Natural killer cell treated with Interleukin-12 subunit alpha and Interleukin-12 subunit beta and Interleukin-15 and Interleukin-18, amount 100 ng/mL, for 72 hours (primary cell): ENCODE data around the gene TMEM259. TPM values are rescaled to one million over a fixed set of nuclear protein-coding genes. Genes with fewer than 3 reads are reported as not detected.

Experiments used
- ATAC-seq, 2 donors: fragments of 150-1000 bp; cut with Tn5 transposase in 1 of 2; sonication (Bioruptor Pico), chemical (Tn5 transposase) in 1 of 2; 2 replicates each; pipeline ENCODE4 v1.10.0; 2021
- DNase-seq: peaks from one replicate; pipeline ENCODE4 v3.0.0; 2022; ENCODE audit warnings: low spot score
- H3K27ac Mint-ChIP-seq, 2 donors: 1 replicate in 1 of 2; 2 replicates in 1 of 2; pipeline ENCODE4 v1.8.0; 2022; ENCODE audit warnings: mixed read lengths in 2 of 2, mild to moderate bottlenecking in 1 of 2, moderate library complexity in 1 of 2
- H3K27me3 Mint-ChIP-seq, 2 donors: 1 replicate in 1 of 2; 2 replicates in 1 of 2; pipeline ENCODE4 v1.8.0; 2022; ENCODE audit warnings: mixed read lengths in 2 of 2
- H3K36me3 Mint-ChIP-seq: one replicate; pipeline ENCODE4 v1.8.0; 2022; ENCODE audit warnings: mixed read lengths
- H3K4me1 Mint-ChIP-seq, 2 donors: 1 replicate in 1 of 2; 2 replicates in 1 of 2; pipeline ENCODE4 v1.8.0; 2022; ENCODE audit warnings: low read depth in 2 of 2, mixed read lengths in 2 of 2, mild to moderate bottlenecking in 1 of 2
- H3K4me3 Mint-ChIP-seq: one replicate; pipeline ENCODE4 v1.8.0; 2022; ENCODE audit warnings: mixed read lengths
- H3K9me3 Mint-ChIP-seq: 2 replicates; pipeline ENCODE4 v1.8.0; 2022; ENCODE audit warnings: mixed read lengths
- total RNA-seq, 2 donors: library from RNA; stranded (reverse); gene quantifications; one replicate each; pipeline ENCODE4 v1.2.3, GENCODE V29; 2022

The TMEM259 gene
- total RNA-seq, 2 donors from 2014 or later: 150 to 267 TPM

- peaks cover 0 to 3% of the 10 kb centered on the region in 2 donors for H3K4me1 Mint-ChIP-seq
- no peaks in the 10 kb centered on the region for H3K36me3 Mint-ChIP-seq
- H3K9me3 Mint-ChIP-seq: no peaks in the 10 kb centered on the region
- no peaks in the 10 kb centered on the region for H3K27me3 Mint-ChIP-seq
- ATAC-seq (no peak), DNase-seq (no peak)
- H3K4me3 Mint-ChIP-seq: no peak overlapping the region
- no peak overlapping the region for H3K27ac Mint-ChIP-seq
Measured at GRCh38 chr19:960601-960938, 60.4 kb downstream of the TMEM259 start.

- H3K4me3 Mint-ChIP-seq: no peak overlapping the region
- H3K27me3 Mint-ChIP-seq: no peaks in the 10 kb centered on the region
- no peak overlapping the region for H3K27ac Mint-ChIP-seq
- H3K36me3 Mint-ChIP-seq: no peaks in the 10 kb centered on the region
- no peak for DNase-seq
- ATAC-seq: no peak
- no peaks in the 10 kb centered on the region for H3K9me3 Mint-ChIP-seq
- H3K4me1 Mint-ChIP-seq: peaks cover 0 to 3% of the 10 kb centered on the region in 2 donors
Measured at GRCh38 chr19:960020-960419, 60.9 kb downstream of the TMEM259 start.

Other genes with a start within 250 kb of the TMEM259 start
- 100 to 1,000 TPM; 604 to 619 TPM for gene PTBP1, start 223.7 kb downstream of the TMEM259 start, total RNA-seq
- gene PLPPR3, start 199.2 kb downstream of the TMEM259 start, total RNA-seq: not detected
- under 1 TPM; 0.25 to 0.36 TPM for gene AZU1, start 193.3 kb downstream of the TMEM259 start, total RNA-seq
- gene PRTN3, start 180.1 kb downstream of the TMEM259 start, total RNA-seq: not detected
- gene ELANE, start 168.8 kb downstream of the TMEM259 start, total RNA-seq: not detected
- gene CFD, start 161.5 kb downstream of the TMEM259 start, total RNA-seq: under 1 TPM in 1 of 2 donors, not detected in 1; 0.53 TPM
- gene MED16, start 127.9 kb downstream of the TMEM259 start, total RNA-seq: 10 to 100 TPM; 46.4 to 79.6 TPM
- not detected for gene RNU6-9, start 127.6 kb downstream of the TMEM259 start, total RNA-seq
- gene R3HDM4, start 107.9 kb downstream of the TMEM259 start, total RNA-seq: 10 to 100 TPM; 48.4 to 68.3 TPM
- 1 to 10 TPM in 1 of 2 donors, not detected in 1; 1.1 TPM for gene KISS1R, start 103.8 kb downstream of the TMEM259 start, total RNA-seq
- 10 to 100 TPM; 42.8 to 46.1 TPM for gene ARID3A, start 95.1 kb downstream of the TMEM259 start, total RNA-seq
- gene WDR18, start 36.8 kb downstream of the TMEM259 start, total RNA-seq: 100 to 1,000 TPM in 1 of 2 donors, 10 to 100 TPM in 1; 57.8 to 106 TPM
- gene GRIN3B, start 20.7 kb downstream of the TMEM259 start, total RNA-seq: not detected
- not detected for gene RNU6-2, start 399 bp upstream of the TMEM259 start, total RNA-seq
- gene CNN2, start 5.5 kb upstream of the TMEM259 start, total RNA-seq: 100 to 1,000 TPM; 119 to 141 TPM
- 10 to 100 TPM; 53.7 to 69.9 TPM for gene ABCA7, start 19.0 kb upstream of the TMEM259 start, total RNA-seq
- 100 to 1,000 TPM; 320 to 338 TPM for gene ARHGAP45, start 46.0 kb upstream of the TMEM259 start, total RNA-seq
- gene POLR2E, start 74.3 kb upstream of the TMEM259 start, total RNA-seq: 100 to 1,000 TPM; 168 to 241 TPM
- 100 to 1,000 TPM in 1 of 2 donors, 10 to 100 TPM in 1; 86.4 to 174 TPM for gene GPX4, start 82.9 kb upstream of the TMEM259 start, total RNA-seq
- gene SBNO2, start 153.1 kb upstream of the TMEM259 start, total RNA-seq: 100 to 1,000 TPM; 204 to 205 TPM
- gene STK11, start 184.7 kb upstream of the TMEM259 start, total RNA-seq: 10 to 100 TPM; 50.9 to 79.2 TPM
- gene CBARP, start 216.9 kb upstream of the TMEM259 start, total RNA-seq: under 1 TPM in 1 of 2 donors, not detected in 1; 0.28 TPM
- gene ATP5F1D, start 220.6 kb upstream of the TMEM259 start, total RNA-seq: 100 to 1,000 TPM; 163 to 215 TPM
- 10 to 100 TPM; 85.9 to 88.3 TPM for gene MIDN, start 227.5 kb upstream of the TMEM259 start, total RNA-seq
- 100 to 1,000 TPM; 226 to 251 TPM for gene CIRBP, start 248.2 kb upstream of the TMEM259 start, total RNA-seq